Measurements from ENCODE around the gene CTTNBP2NL. TPM values are rescaled to one million over a fixed set of nuclear protein-coding genes. Genes with fewer than 3 reads are reported as not detected.

The CTTNBP2NL gene
- total RNA-seq, 1 donor from 2014 or later, result 59.4 TPM

DNA sequence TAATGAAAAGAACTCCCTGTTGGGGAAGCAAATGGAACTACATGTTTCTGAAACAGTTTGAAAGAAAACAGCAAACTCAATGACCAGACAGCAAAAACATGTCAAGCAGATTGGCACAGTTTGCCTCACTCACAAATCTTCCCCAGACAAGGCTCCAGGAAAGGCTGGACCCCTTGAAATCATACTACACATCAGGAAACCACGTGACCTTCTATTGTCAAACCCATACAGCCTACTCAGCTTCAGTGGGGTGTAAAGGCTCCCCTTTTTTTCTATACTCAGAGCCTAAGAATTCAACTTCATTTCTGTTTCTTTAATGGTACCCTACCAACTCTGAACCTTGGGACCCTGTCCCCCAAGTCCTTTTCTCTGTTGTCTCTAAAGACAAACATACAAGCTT, 15.7 kb upstream of the CTTNBP2NL start:
- intact Hi-C loops (cut with DNase I), result no loop called here
- no peaks in the 10 kb centered on the region for H3K9me3 ChIP-seq
- no peak for ATAC-seq
- no peak for DNase-seq
- peaks cover 6% of the 10 kb centered on the region for H3K27me3 ChIP-seq
- H3K36me3 ChIP-seq, result no peaks in the 10 kb centered on the region
- no peak overlapping the region for H3K4me3 ChIP-seq
- no peak overlapping the region for H3K27ac ChIP-seq
- TF ChIP-seq, protein P1, sequence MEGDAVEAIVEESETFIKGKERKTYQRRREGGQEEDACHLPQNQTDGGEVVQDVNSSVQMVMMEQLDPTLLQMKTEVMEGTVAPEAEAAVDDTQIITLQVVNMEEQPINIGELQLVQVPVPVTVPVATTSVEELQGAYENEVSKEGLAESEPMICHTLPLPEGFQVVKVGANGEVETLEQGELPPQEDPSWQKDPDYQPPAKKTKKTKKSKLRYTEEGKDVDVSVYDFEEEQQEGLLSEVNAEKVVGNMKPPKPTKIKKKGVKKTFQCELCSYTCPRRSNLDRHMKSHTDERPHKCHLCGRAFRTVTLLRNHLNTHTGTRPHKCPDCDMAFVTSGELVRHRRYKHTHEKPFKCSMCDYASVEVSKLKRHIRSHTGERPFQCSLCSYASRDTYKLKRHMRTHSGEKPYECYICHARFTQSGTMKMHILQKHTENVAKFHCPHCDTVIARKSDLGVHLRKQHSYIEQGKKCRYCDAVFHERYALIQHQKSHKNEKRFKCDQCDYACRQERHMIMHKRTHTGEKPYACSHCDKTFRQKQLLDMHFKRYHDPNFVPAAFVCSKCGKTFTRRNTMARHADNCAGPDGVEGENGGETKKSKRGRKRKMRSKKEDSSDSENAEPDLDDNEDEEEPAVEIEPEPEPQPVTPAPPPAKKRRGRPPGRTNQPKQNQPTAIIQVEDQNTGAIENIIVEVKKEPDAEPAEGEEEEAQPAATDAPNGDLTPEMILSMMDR (IDR thresholded peaks at IDR 0.05), result no peak
- H3K4me1 ChIP-seq, result no peaks in the 10 kb centered on the region

DNA sequence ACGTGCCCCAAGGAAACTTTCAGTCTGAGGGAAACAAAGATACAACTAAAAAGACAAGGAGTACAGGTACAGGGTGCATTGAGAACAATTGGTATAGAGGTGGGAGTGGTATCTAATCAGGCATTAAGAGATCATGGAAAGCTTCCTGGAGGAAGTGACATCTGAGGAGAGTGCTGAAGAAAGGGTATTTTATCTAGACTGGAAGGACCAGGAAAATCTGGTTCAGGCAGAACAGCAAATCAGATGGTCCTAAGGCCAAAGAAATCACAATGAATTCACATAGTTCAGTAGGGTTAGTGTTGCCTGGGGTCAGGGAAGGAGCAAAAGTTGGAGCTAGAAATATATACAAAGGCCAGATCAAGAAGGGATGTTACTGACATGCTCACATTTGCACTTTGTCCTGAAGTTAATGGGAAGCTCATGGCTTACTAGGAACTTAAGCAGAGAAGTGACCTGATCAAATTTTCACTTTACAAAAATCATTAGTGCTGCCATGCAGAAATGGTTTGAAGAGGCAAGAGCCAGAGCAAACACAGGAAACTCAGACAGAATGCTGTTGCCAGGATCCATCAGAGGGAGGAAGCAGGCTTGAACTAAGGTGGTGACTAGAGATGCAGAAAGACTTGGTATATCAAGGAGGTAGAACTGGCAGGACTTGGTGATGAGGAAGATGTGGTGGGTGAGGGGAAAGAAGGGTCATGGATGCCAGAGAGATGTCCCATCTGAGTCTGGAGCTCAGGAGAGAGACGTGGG, 14.5 kb upstream of the CTTNBP2NL start:
- TF ChIP-seq, protein P1 (IDR thresholded peaks at IDR 0.05), result no peak
- Histone ChIP-seq H3K27ac (no peak overlapping the region), H3K4me3 (no peak overlapping the region), H3K27me3 (peaks cover 6% of the 10 kb centered on the region), H3K4me1 (no peaks in the 10 kb centered on the region), H3K36me3 (no peaks in the 10 kb centered on the region), H3K9me3 (no peaks in the 10 kb centered on the region)
- no peak for ATAC-seq
- DNase-seq, result no peak
- intact Hi-C loops (cut with DNase I), result no loop called here

DNA sequence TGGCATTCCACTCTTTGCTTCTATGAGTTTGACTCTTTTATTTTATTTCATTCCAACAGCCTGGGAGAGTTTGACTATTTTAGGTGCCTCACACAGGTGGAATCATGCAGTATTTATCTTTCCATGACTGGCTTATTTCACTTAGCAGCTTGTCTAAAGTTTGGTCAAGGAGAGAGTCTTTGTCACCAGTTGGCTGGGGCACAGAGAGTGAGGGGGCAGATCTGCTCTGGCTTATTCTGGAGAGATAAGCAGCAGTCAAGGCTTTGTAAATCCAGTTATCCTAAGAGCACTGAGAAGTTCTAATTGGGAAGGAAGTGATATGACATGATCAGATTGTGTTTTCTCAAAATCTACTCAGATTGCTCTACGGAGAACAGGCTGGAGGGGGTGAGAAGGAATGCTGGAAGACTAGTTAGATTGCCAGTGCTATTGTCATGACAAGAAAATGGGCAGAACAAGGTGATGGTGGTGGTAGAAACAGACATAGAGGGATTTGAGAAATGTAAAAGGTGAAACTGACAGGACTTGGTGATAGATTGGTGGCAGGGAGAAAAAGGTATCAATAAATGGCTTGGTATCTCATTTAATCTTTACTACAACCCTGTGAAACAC, 12.1 kb upstream of the CTTNBP2NL start:
- peaks cover 6% of the 10 kb centered on the region for H3K27me3 ChIP-seq
- H3K4me3 ChIP-seq, result no peak overlapping the region
- H3K36me3 ChIP-seq, result no peaks in the 10 kb centered on the region
- no peak for ATAC-seq
- H3K9me3 ChIP-seq, result no peaks in the 10 kb centered on the region
- TF ChIP-seq, protein P1 (IDR thresholded peaks at IDR 0.05), result no peak
- DNase-seq, result no peak
- no peaks in the 10 kb centered on the region for H3K4me1 ChIP-seq
- H3K27ac ChIP-seq, result no peak overlapping the region
- intact Hi-C loops (cut with DNase I), result no loop called here

DNA sequence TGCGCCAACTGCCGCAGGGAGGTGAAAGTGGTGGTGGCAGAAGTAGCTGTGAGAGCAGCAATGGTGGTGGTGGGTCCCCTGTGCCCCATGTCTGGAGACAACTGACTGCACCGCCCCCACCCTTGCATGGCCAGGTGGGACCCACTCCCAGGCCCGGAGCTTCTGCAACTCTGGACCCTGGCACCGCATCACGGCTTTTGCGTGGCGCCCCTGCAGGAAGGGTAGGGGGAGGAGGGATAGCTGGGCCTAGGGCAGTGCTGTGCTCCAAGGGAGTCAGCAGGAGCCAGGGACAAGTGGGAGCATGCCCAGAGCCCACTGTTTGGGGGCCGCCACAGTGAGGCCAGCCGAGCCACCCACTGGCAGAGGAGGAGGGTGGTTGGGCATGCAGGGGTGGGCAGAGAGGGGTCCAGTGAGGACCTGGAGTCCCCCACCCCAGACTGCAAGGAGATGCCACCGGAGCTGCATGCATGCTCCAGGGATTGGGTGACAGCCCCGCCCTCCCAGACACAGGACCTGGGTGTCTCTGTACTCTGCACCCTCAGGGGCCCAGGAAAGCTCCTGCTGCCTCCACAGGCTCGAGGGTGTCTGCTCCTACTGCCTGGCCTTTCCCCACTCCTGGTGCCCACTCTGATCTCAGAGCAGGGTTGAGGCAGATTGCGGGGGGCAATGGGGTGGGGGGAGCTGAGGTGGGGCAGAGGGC, 9.8 kb upstream of the CTTNBP2NL start:
- H3K27ac ChIP-seq, result no peak overlapping the region
- H3K4me3 ChIP-seq, result no peak overlapping the region
- DNase-seq (no peak), ATAC-seq (no peak)
- no peaks in the 10 kb centered on the region for H3K36me3 ChIP-seq
- peaks cover 6% of the 10 kb centered on the region for H3K27me3 ChIP-seq
- no peaks in the 10 kb centered on the region for H3K9me3 ChIP-seq
- peaks cover 2% of the 10 kb centered on the region for H3K4me1 ChIP-seq
- TF ChIP-seq, protein P1 (IDR thresholded peaks at IDR 0.05), result no peak
- intact Hi-C loops (cut with DNase I), result no loop called here

DNA sequence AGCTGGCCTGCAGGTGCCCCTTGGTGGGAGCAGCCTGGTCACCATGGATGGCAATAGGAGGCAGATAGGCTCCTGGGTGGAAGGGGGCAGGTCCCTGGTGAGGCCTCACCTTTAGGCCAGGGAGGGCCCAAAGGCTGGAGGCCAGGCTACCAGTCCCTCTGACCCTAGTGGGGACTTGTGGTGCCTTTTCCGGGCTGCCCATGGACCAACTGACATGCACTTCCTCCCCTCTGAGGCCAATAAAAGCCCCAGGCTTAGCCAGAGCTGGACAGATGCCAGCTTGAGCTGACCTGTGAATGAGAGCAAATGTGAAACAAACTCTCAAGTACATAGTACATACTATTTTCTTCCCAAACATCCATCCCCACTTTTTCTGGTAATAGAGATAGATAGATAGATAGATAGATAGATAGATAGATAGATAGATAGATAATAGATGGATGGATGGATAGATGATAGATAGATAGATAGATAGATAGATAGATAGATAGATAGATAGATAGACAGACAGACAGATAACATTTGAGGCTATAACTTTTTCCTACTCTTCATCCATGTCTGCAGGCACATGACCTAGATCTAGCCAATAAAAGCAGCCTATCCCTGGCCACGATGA, 9.2 kb upstream of the CTTNBP2NL start:
- no peaks in the 10 kb centered on the region for H3K9me3 ChIP-seq
- TF ChIP-seq, protein P1 (IDR thresholded peaks at IDR 0.05), result no peak
- DNase-seq, result no peak
- H3K27me3 ChIP-seq, result peaks cover 6% of the 10 kb centered on the region
- no peak for ATAC-seq
- H3K36me3 ChIP-seq, result no peaks in the 10 kb centered on the region
- H3K4me1 ChIP-seq, result peaks cover 7% of the 10 kb centered on the region
- H3K4me3 ChIP-seq, result no peak overlapping the region
- no peak overlapping the region for H3K27ac ChIP-seq
- intact Hi-C loops (cut with DNase I), result no loop called here

Measured in upper lobe of right lung (tissue), 1 donor.